GM12878 (cell line): ENCODE measurements around the gene RPS6KA5. TPM values are rescaled to one million over a fixed set of nuclear protein-coding genes. Genes with fewer than 3 reads are reported as not detected.

Experiments used
- ATAC-seq: fragments of 200-7000 bp; cut with Tn5 transposase; 3 replicates; pipeline ENCODE4 v1.9.1; 2020; ENCODE audit warnings: mild to moderate bottlenecking, moderate library complexity
- BruUV-seq: library from RNA; stranded (reverse); fragments of 400-500 nt; replicated peaks from 2 replicates; lab custom pipeline; 2021; lab: Mats Ljungman, UMichigan
- CTCF ChIA-PET: fragments of 300-600 bp; sonication (Branson Sonifier 250); formaldehyde crosslinking; extraction: SDS; loops from one replicate; lab custom pipeline; 2021; ENCODE audit warnings: inconsistent platforms; lab: Yijun Ruan, JAX
- POLR2A ChIA-PET: fragments of 350-600 bp; formaldehyde crosslinking; extraction: SDS; loops from one replicate; lab custom pipeline; 2021; ENCODE audit warnings: inconsistent platforms; lab: Charles Lee
- RAD21 ChIA-PET: fragments of 300-600 bp; sonication (Branson Sonifier 250); formaldehyde crosslinking; loops from one replicate; lab custom pipeline; 2023; ENCODE audit warnings: antibody characterized with exemption; ENCODE audit not compliant: unreplicated experiment; lab: Charles Lee
- SMC1A ChIA-PET: fragments of 300-600 bp; sonication (Branson Sonifier 250); formaldehyde crosslinking; loops from one replicate; lab custom pipeline; 2023; ENCODE audit not compliant: unreplicated experiment, uncharacterized antibody; lab: Charles Lee
- DNase-seq: peaks from one replicate; pipeline ENCODE4 v3.0.0-alpha.2; 2011; ENCODE audit warnings: low read depth, low spot score
- FAIRE-seq: peaks from 3 replicates; lab custom pipeline; 2011; peaks lifted over from hg19 to GRCh38; lab: Jason Lieb, UNC
- H2AFZ ChIP-seq: 2 replicates; pipeline ENCODE4 v1.6.0; 2011; ENCODE audit warnings: low read depth, low read length, control low read depth; ENCODE audit not compliant: control insufficient read depth
- H3K27ac ChIP-seq: 2 replicates; pipeline ENCODE4 v1.5.1; 2011; ENCODE audit warnings: control low read depth; ENCODE audit not compliant: control insufficient read depth, insufficient read depth
- H3K27me3 ChIP-seq, 2 experiments: replicated peaks in 1 of 2; 2 replicates each; pipeline versions ENCODE4 v1.6.0 to v1.6.1; 2011; ENCODE audit warnings: low read length in 1 of 2; ENCODE audit not compliant: control insufficient read depth in 2 of 2, insufficient read depth in 2 of 2
- H3K36me3 ChIP-seq, 2 experiments: 2 replicates each; pipeline ENCODE4 v1.5.1; 2011; ENCODE audit warnings: low read length in 1 of 2; ENCODE audit not compliant: control insufficient read depth in 2 of 2, insufficient read depth in 2 of 2
- H3K4me1 ChIP-seq: 2 replicates; pipeline ENCODE4 v1.6.1; 2011; ENCODE audit warnings: mild to moderate bottlenecking, low read length, moderate library complexity, mixed read lengths; ENCODE audit not compliant: control insufficient read depth, insufficient read depth
- H3K4me2 ChIP-seq: 2 replicates; pipeline ENCODE4 v1.6.0; 2011; ENCODE audit warnings: control low read depth; ENCODE audit not compliant: control insufficient read depth, insufficient read depth
- H3K4me3 ChIP-seq: fragments of 200-600 bp; sonication (generic); 2 replicates; pipeline ENCODE4 v1.5.1; 2016
- H3K79me2 ChIP-seq: 2 replicates; pipeline ENCODE4 v1.6.0; 2011; ENCODE audit warnings: low read length; ENCODE audit not compliant: control insufficient read depth, insufficient read depth
- H3K9ac ChIP-seq: 2 replicates; pipeline ENCODE4 v1.8.0; 2011; ENCODE audit warnings: low read length, control low read depth, mixed read lengths; ENCODE audit not compliant: control insufficient read depth, insufficient read depth
- H3K9me3 ChIP-seq: replicated peaks from 3 replicates; pipeline ENCODE4 v1.5.1; 2011; ENCODE audit warnings: mild to moderate bottlenecking, low read length; ENCODE audit not compliant: control insufficient read depth, insufficient read depth
- H4K20me1 ChIP-seq: 2 replicates; pipeline ENCODE4 v1.6.0; 2011; ENCODE audit not compliant: control insufficient read depth, insufficient read depth
- CHD2 ChIP-seq: IDR thresholded peaks from 2 replicates; pipeline ENCODE4 v1.6.1; 2011; ENCODE audit warnings: low read depth, low read length, improper control_type of control experiment, borderline replicate concordance
- CREM ChIP-seq: IDR thresholded peaks from 2 replicates; pipeline ENCODE4 v1.6.1; 2014; ENCODE audit warnings: antibody characterized with exemption, low read depth
- ETV6 ChIP-seq, 2 experiments: fragments of 450-650 bp in 1 of 2; IDR thresholded peaks in 1 of 2; conservative IDR thresholded peaks in 1 of 2; 2 replicates each; pipeline ENCODE4 v1.6.1; 2014; ENCODE audit warnings: antibody characterized with exemption in 1 of 2, borderline replicate concordance in 1 of 2, low read depth in 1 of 2, mild to moderate bottlenecking in 1 of 2, moderate library complexity in 1 of 2
- HCFC1 ChIP-seq: fragments of 150-350 bp; IDR thresholded peaks from 2 replicates; pipeline ENCODE4 v1.6.1; 2014; ENCODE audit warnings: low read length
- HDAC6 ChIP-seq: fragments of 200-600 bp; sonication (generic); IDR thresholded peaks from one replicate; pipeline ENCODE4 v1.8.0; 2017; ENCODE audit warnings: antibody characterized with exemption; ENCODE audit not compliant: unreplicated experiment
- RAD51 ChIP-seq: fragments of 450-650 bp; IDR thresholded peaks from 2 replicates; pipeline ENCODE4 v1.6.1; 2016; ENCODE audit warnings: moderate library complexity, mild to moderate bottlenecking, inconsistent platforms
- RBBP5 ChIP-seq: fragments of 200-600 bp; sonication (generic); conservative IDR thresholded peaks from 2 replicates; pipeline ENCODE4 v1.6.1; 2016
- ZZZ3 ChIP-seq: IDR thresholded peaks from 2 replicates; pipeline ENCODE4 v1.6.1; 2011; ENCODE audit warnings: low read depth; ENCODE audit not compliant: control insufficient read depth, insufficient read length
- WGBS: methylation state at CpG from one replicate; pipeline ENCODE4 v1.1.6; 2016; ENCODE audit warnings: low lambda C conversion rate; ENCODE audit not compliant: insufficient replicate concordance, insufficient coverage; ENCODE audit errors: missing lambda C conversion rate; 5-methylcytosine and 5-hydroxymethylcytosine counted together
- in situ Hi-C: fragments of 300-500 bp; cut with MboI; formaldehyde crosslinking; loops from 9 replicates; pipeline ENCODE4 v1.14.3; 2018; ENCODE audit warnings: mixed read lengths
- intact Hi-C: fragments of 100-400 bp; cut with micrococcal nuclease; formaldehyde crosslinking; loops from one replicate; pipeline ENCODE4 v1.14.2; 2022; ENCODE audit not compliant: unreplicated experiment
- polyA plus RNA-seq, 11 experiments: library from polyadenylated mRNA; depleted of rRNA in 4 of 11; unstranded in 6 of 11; stranded (reverse) in 5 of 11; fragments of >200 nt; fragmentation: Nextera tagmentation in 4 of 11; fragmentation: Illumina TruSeq in 1 of 11; extraction: Ambion mirVana in 4 of 11; extraction: Trizol in 1 of 11; gene quantifications; 1 replicate in 1 of 11; 2 replicates in 10 of 11; pipeline versions ENCODE4 v1.2.1 to v1.2.3, GENCODE V29; 2011 to 2016; ENCODE audit warnings: inconsistent platforms in 2 of 11, missing spikeins in 2 of 11, low read depth in 1 of 11
- total RNA-seq, 4 experiments: library from RNA; depleted of rRNA in 3 of 4; stranded (reverse); fragments of >200 nt in 3 of 4; fragmentation: Illumina TruSeq in 1 of 4; extraction: Trizol in 1 of 4; gene quantifications; 2 replicates each; pipeline versions ENCODE4 v1.2.1 to v1.2.3, GENCODE V29; 2013 to 2021
- TF ChIP-seq, protein P1 (sequence below): fragments of 450-650 bp; IDR thresholded peaks from 2 replicates; pipeline ENCODE4 v1.6.1; 2017; ENCODE audit warnings: borderline replicate concordance
- TF ChIP-seq, protein P2 (sequence below): fragments of 450-650 bp; IDR thresholded peaks from 2 replicates; pipeline ENCODE4 v1.6.1; 2017; ENCODE audit warnings: low read depth, mild to moderate bottlenecking, moderate library complexity
- TF ChIP-seq, protein P3 (sequence below): fragments of 450-650 bp; IDR thresholded peaks from 2 replicates; pipeline ENCODE4 v1.6.1; 2014; ENCODE audit warnings: mild to moderate bottlenecking
- TF ChIP-seq, protein P4 (sequence below): IDR thresholded peaks from 2 replicates; pipeline ENCODE4 v1.6.1; 2012; ENCODE audit warnings: low read length, inconsistent platforms

Gene RPS6KA5
- total and polyA plus RNA-seq, 10 of the 15 experiments (the other 5 are each of a cell fraction or from before 2014, with no cell fraction given): 1.4 to 7.0 (median 3.7) TPM

DNA sequence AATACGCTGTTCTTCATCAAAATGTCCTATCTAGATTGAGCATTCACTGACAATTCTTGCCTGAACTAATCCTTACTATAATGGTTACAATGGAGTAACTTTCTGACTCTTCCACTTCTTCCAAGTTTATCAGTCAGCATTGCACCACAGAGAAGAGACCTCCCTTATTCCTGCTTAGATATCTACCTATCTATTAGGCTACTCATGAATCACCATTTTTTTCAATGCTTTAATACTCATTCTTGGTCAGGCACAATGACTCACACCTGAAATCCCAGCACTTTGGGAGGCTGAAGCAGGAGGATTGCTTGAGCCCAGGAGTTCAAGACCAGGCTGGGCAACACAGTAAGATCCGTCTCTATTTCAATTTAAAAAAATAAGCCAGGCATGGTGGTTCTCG, 39.3 kb downstream of the RPS6KA5 start:
- no peaks in the 10 kb centered on the region for H4K20me1 ChIP-seq
- ChIA-PET CTCF (interaction anchor here (1.4 kb wide), 1 partner anchor 38 kb away, joined by 4 read pairs; no protein-coding TSS in a partner anchor), POLR2A (no interaction called here), RAD21 (no interaction called here), SMC1A (interaction anchor here (1.1 kb wide), 1 partner anchor 40 kb away, joined by 3 read pairs; no protein-coding TSS in a partner anchor)
- H3K27me3 ChIP-seq: no peaks in the 10 kb centered on the region
- intact Hi-C loops: no loop called here
- no TSS peak for BruUV-seq
- no peak for FAIRE-seq
- H3K79me2 ChIP-seq: no peaks in the 10 kb centered on the region
- in situ Hi-C loops: no loop called here
- no peaks in the 10 kb centered on the region for H3K36me3 ChIP-seq
- H3K9ac ChIP-seq: no peak overlapping the region
- no peak for DNase-seq
- no peak for ATAC-seq
- peaks cover 8% of the 10 kb centered on the region for H3K4me1 ChIP-seq
- H3K9me3 ChIP-seq: no peaks in the 10 kb centered on the region
- no peak overlapping the region for H3K27ac ChIP-seq
- H3K4me3 ChIP-seq: no peak overlapping the region
- TF ChIP-seq CHD2: no peak
- no peak for TF ChIP-seq ZZZ3
- TF ChIP-seq, protein P1, sequence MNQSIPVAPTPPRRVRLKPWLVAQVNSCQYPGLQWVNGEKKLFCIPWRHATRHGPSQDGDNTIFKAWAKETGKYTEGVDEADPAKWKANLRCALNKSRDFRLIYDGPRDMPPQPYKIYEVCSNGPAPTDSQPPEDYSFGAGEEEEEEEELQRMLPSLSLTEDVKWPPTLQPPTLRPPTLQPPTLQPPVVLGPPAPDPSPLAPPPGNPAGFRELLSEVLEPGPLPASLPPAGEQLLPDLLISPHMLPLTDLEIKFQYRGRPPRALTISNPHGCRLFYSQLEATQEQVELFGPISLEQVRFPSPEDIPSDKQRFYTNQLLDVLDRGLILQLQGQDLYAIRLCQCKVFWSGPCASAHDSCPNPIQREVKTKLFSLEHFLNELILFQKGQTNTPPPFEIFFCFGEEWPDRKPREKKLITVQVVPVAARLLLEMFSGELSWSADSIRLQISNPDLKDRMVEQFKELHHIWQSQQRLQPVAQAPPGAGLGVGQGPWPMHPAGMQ: no peak
- TF ChIP-seq ETV6 (conservative IDR thresholded peaks at IDR 0.05 in 1 of 2, IDR thresholded peaks at IDR 0.05 in 1 of 2; ENCODE audit: borderline replicate concordance in 1 of 2, low read depth in 1 of 2): no peak
- TF ChIP-seq HDAC6: no peak
- TF ChIP-seq, protein P2, sequence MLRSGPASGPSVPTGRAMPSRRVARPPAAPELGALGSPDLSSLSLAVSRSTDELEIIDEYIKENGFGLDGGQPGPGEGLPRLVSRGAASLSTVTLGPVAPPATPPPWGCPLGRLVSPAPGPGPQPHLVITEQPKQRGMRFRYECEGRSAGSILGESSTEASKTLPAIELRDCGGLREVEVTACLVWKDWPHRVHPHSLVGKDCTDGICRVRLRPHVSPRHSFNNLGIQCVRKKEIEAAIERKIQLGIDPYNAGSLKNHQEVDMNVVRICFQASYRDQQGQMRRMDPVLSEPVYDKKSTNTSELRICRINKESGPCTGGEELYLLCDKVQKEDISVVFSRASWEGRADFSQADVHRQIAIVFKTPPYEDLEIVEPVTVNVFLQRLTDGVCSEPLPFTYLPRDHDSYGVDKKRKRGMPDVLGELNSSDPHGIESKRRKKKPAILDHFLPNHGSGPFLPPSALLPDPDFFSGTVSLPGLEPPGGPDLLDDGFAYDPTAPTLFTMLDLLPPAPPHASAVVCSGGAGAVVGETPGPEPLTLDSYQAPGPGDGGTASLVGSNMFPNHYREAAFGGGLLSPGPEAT: no peak
- TF ChIP-seq, protein P3, sequence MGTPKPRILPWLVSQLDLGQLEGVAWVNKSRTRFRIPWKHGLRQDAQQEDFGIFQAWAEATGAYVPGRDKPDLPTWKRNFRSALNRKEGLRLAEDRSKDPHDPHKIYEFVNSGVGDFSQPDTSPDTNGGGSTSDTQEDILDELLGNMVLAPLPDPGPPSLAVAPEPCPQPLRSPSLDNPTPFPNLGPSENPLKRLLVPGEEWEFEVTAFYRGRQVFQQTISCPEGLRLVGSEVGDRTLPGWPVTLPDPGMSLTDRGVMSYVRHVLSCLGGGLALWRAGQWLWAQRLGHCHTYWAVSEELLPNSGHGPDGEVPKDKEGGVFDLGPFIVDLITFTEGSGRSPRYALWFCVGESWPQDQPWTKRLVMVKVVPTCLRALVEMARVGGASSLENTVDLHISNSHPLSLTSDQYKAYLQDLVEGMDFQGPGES: no peak
- TF ChIP-seq HCFC1: no peak
- TF ChIP-seq RBBP5: no peak
- TF ChIP-seq RAD51: no peak
- no peak for TF ChIP-seq CREM
- TF ChIP-seq, protein P4, sequence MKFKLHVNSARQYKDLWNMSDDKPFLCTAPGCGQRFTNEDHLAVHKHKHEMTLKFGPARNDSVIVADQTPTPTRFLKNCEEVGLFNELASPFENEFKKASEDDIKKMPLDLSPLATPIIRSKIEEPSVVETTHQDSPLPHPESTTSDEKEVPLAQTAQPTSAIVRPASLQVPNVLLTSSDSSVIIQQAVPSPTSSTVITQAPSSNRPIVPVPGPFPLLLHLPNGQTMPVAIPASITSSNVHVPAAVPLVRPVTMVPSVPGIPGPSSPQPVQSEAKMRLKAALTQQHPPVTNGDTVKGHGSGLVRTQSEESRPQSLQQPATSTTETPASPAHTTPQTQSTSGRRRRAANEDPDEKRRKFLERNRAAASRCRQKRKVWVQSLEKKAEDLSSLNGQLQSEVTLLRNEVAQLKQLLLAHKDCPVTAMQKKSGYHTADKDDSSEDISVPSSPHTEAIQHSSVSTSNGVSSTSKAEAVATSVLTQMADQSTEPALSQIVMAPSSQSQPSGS: no peak
- 99% methylated on average over 3 of the region's 3 CpGs for WGBS
- no peak overlapping the region for H2AFZ ChIP-seq
- no peak overlapping the region for H3K4me2 ChIP-seq
